Muscle of leg (tissue), 11 donors: ENCODE measurements around the gene CALY. TPM values are rescaled to one million over a fixed set of nuclear protein-coding genes. Genes with fewer than 3 reads are reported as not detected.

ENCODE experiments used
- DNase-seq: peaks from one replicate; pipeline ENCODE4 v3.0.0; 2013
- H3K27ac ChIP-seq: one replicate; pipeline ENCODE4 v1.5.1; 2013; ENCODE audit warnings: mild to moderate bottlenecking, low read length, control low read depth
- H3K27me3 ChIP-seq: one replicate; pipeline ENCODE4 v1.6.1; 2013; ENCODE audit warnings: low read length; ENCODE audit not compliant: control insufficient read depth, insufficient read depth
- H3K36me3 ChIP-seq: one replicate; pipeline ENCODE4 v1.6.1; 2013; ENCODE audit warnings: low read length; ENCODE audit not compliant: control insufficient read depth, insufficient read depth
- H3K4me1 ChIP-seq: one replicate; pipeline ENCODE4 v1.6.1; 2013; ENCODE audit warnings: low read length; ENCODE audit not compliant: control insufficient read depth, insufficient read depth
- H3K4me3 ChIP-seq: one replicate; pipeline ENCODE4 v1.5.1; 2013; ENCODE audit warnings: low read length, control low read depth
- H3K9me3 ChIP-seq: replicated peaks from 2 replicates; pipeline ENCODE4 v1.6.1; 2013; ENCODE audit warnings: low read depth, low read length; ENCODE audit not compliant: control insufficient read depth
- WGBS: methylation state at CpG from one replicate; pipeline ENCODE4 v1.1.5; 2013; ENCODE audit warnings: missing lambda C conversion rate; ENCODE audit not compliant: insufficient coverage; 5-methylcytosine and 5-hydroxymethylcytosine counted together
- polyA plus RNA-seq, 8 donors: library from polyadenylated mRNA; unstranded; fragments of 120-200 nt; gene quantifications; one replicate each; pipeline versions ENCODE4 v1.2.1 to v1.2.3, GENCODE V29; 2013; ENCODE audit warnings: inconsistent platforms in 1 of 8, low replicate concordance in 1 of 8; ENCODE audit not compliant: insufficient read length in 8 of 8, insufficient read depth in 1 of 8
- total RNA-seq: library from RNA; stranded (reverse); fragments of 120-200 nt; gene quantifications from one replicate; pipeline ENCODE4 v1.2.4, GENCODE V29; 2013

Gene CALY
- total and polyA plus RNA-seq, 9 donors, result 0.08 to 0.16 TPM; not detected in 7

- Histone ChIP-seq H3K27ac (no peak overlapping the region), H3K9me3 (no peaks in the 10 kb centered on the region), H3K36me3 (peaks cover 44% of the 10 kb centered on the region), H3K27me3 (peaks cover 39% of the 10 kb centered on the region), H3K4me3 (no peak overlapping the region), H3K4me1 (peaks cover 6% of the 10 kb centered on the region)
- WGBS, result 70% methylated on average over 16 of the region's 19 CpGs
- DNase-seq, result no peak
These were observed 58.0 kb downstream of the CALY start for GRCh38 chr10:133278577-133279265.

GRCh38 chr10:133277993-133278576 lies 58.6 kb downstream of the CALY start:
- no peaks in the 10 kb centered on the region for H3K9me3 ChIP-seq
- H3K4me3 ChIP-seq, result no peak overlapping the region
- 62% methylated on average over 9 of the region's 12 CpGs for WGBS
- H3K27me3 ChIP-seq, result peaks cover 39% of the 10 kb centered on the region
- H3K27ac ChIP-seq, result no peak overlapping the region
- H3K4me1 ChIP-seq, result peaks cover 6% of the 10 kb centered on the region
- H3K36me3 ChIP-seq, result peaks cover 38% of the 10 kb centered on the region
- no peak for DNase-seq

GRCh38 chr10:133277277-133277992 lies 59.3 kb downstream of the CALY start:
- peaks cover 31% of the 10 kb centered on the region for H3K36me3 ChIP-seq
- DNase-seq, result no peak
- peaks cover 39% of the 10 kb centered on the region for H3K27me3 ChIP-seq
- H3K27ac ChIP-seq, result no peak overlapping the region
- WGBS, result 60% methylated on average over 17 of the region's 25 CpGs
- no peaks in the 10 kb centered on the region for H3K9me3 ChIP-seq
- H3K4me1 ChIP-seq, result peaks cover 6% of the 10 kb centered on the region
- no peak overlapping the region for H3K4me3 ChIP-seq

- H3K36me3 ChIP-seq, result peaks cover 23% of the 10 kb centered on the region
- peaks cover 39% of the 10 kb centered on the region for H3K27me3 ChIP-seq
- H3K27ac ChIP-seq, result no peak within 1 kb of the TSS
- peaks cover 6% of the 10 kb centered on the region for H3K4me1 ChIP-seq
- under 1% methylated on average over 48 of the region's 63 CpGs for WGBS
- DNase-seq, result no peak
- H3K9me3 ChIP-seq, result no peaks in the 10 kb centered on the region
- H3K4me3 ChIP-seq, result no peak within 1 kb of the TSS
These were observed 60.1 kb downstream of the CALY start, which contains the start of gene ADAM8 for GRCh38 chr10:133276435-133277201. Gene ADAM8 (minus strand): TSS chr10:133276868. CDS start chr10:133276817, 51 bp downstream.

GRCh38 chr10:133276100-133276434 lies 60.6 kb downstream of the CALY start:
- no peak overlapping the region for H3K27ac ChIP-seq
- WGBS, result 31% methylated on average over 4 of the region's 6 CpGs
- DNase-seq, result no peak
- H3K4me1 ChIP-seq, result peaks cover 6% of the 10 kb centered on the region
- H3K9me3 ChIP-seq, result no peaks in the 10 kb centered on the region
- peaks cover 39% of the 10 kb centered on the region for H3K27me3 ChIP-seq
- H3K4me3 ChIP-seq, result no peak overlapping the region
- peaks cover 18% of the 10 kb centered on the region for H3K36me3 ChIP-seq

GRCh38 chr10:133275684-133276092 lies 61.0 kb downstream of the CALY start:
- no peak overlapping the region for H3K27ac ChIP-seq
- no peak for DNase-seq
- peaks cover 39% of the 10 kb centered on the region for H3K27me3 ChIP-seq
- no peak overlapping the region for H3K4me3 ChIP-seq
- H3K4me1 ChIP-seq, result peaks cover 6% of the 10 kb centered on the region
- H3K9me3 ChIP-seq, result no peaks in the 10 kb centered on the region
- WGBS, result 44% methylated on average over 8 of the region's 12 CpGs
- H3K36me3 ChIP-seq, result peaks cover 17% of the 10 kb centered on the region

GRCh38 chr10:133274751-133275683 lies 61.7 kb downstream of the CALY start:
- Histone ChIP-seq H3K27ac (no peak overlapping the region), H3K9me3 (no peaks in the 10 kb centered on the region), H3K4me3 (no peak overlapping the region), H3K4me1 (peaks cover 6% of the 10 kb centered on the region), H3K36me3 (peaks cover 12% of the 10 kb centered on the region), H3K27me3 (peaks cover 39% of the 10 kb centered on the region)
- no peak for DNase-seq
- 37% methylated on average over 23 of the region's 26 CpGs for WGBS
